GM12872 (cell line): ENCODE results near the gene SFXN4.
A peak's percentile ranks its signal among the peaks of the same experiment; 100 is the strongest.

Source experiments
- CTCF ChIP-seq: IDR thresholded peaks from 3 replicates; pipeline ENCODE4 v1.5.1; 2011; ENCODE audit warnings: low read depth, mild to moderate bottlenecking, low read length, moderate library complexity; ENCODE audit not compliant: insufficient read depth

The SFXN4 gene

GRCh38 chr10:119199231-119199992 lies 33.9 kb upstream of the SFXN4 start:
- TF ChIP-seq CTCF: peak; percentile 92

- peak; percentile 66 for TF ChIP-seq CTCF
Measured at GRCh38 chr10:119198438-119198837, 32.9 kb upstream of the SFXN4 start.

GRCh38 chr10:119197921-119198320 lies 32.4 kb upstream of the SFXN4 start:
- no peak for TF ChIP-seq CTCF

GRCh38 chr10:119191881-119192280 lies 26.4 kb upstream of the SFXN4 start:
- no peak for TF ChIP-seq CTCF

- no peak for TF ChIP-seq CTCF
Measured at GRCh38 chr10:119190954-119191785, 25.7 kb upstream of the SFXN4 start.

GRCh38 chr10:119190353-119190752 lies 24.8 kb upstream of the SFXN4 start:
- TF ChIP-seq CTCF: no peak

- TF ChIP-seq CTCF: no peak
Measured at GRCh38 chr10:119189811-119190282, 24.3 kb upstream of the SFXN4 start.
